T follicular helper cell (primary cell): ENCODE results near the gene PLPP2.
"Not testable (repeated sequence)": the region's sequence is repeated elsewhere in the genome, so short reads cannot be mapped to it uniquely, and the experiment has no call there.

Source experiments
- DNase-seq: peaks from one replicate; pipeline ENCODE4 v3.0.0-alpha.2; 2020; ENCODE audit warnings: low read depth

PLPP2 gene

GRCh38 chr19:271856-272255 lies 19.3 kb downstream of the PLPP2 start:
- DNase-seq = no peak

DNA sequence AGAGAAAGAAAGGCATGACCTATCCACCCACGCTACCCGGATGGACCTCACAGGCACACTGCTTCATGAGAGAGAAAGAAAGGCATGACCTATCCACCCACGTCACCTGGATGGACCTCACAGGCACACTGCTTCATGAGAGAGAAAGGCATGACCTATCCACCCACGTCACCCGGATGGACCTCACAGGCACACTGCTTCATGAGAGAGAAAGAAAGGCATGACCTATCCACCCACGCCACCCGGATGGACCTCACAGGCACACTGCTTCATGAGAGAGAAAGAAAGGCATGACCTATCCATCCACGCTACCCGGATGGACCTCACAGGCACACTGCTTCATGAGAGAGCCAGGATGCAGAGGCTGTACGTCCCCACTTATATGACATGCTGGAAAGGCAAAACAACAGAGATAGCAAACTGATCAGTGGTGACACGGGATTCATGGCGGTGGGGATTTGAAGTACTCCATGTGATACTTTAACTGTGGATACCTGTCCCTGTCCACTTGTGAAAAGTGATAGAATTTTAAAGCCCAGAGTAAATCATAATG lies 20.4 kb downstream of the PLPP2 start:
- not testable (repeated sequence) for DNase-seq

DNA sequence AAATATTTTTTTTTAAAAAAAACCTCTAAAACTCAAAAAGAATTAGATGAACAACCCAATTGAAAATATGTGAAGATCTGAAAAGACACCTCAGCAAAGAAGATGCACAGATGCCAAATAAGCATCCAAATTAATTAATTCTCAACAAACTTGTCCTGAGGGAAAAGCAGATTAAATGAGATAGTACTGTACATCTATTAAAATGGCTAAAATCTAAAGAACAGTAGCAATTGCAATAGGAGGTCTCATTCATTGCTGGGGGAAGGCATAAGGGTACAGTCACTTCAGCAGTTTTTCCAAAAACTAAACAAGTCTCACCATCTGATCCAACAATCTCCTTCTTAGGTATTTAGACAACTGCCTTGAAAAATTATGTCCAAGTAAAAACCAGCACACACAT lies 22.0 kb downstream of the PLPP2 start:
- no peak for DNase-seq

DNA sequence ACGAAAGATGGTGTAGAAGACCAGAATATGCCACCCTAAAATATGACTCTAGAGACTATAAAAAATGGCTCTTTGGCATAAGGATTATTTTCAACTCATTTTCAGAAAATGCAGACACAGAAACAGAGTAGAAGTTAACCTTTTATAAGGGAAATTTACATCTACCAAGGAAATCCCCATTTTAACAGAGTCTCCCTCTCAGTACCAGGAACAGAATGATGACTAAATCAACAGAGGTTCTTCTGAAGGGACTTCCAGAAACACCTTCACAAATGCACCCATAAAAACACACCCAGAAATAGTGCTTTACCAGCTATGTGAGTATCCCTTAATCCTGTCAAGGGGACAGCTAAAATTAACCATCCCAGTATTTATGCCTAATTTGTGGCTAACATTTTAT lies 29.1 kb downstream of the PLPP2 start:
- DNase-seq = no peak

- not testable (repeated sequence) for DNase-seq
These were observed 34.4 kb downstream of the PLPP2 start for GRCh38 chr19:256804-257203.

GRCh38 chr19:252421-253186 lies 38.6 kb downstream of the PLPP2 start:
- DNase-seq = not testable (repeated sequence)

- peak; percentile 6 for DNase-seq
These were observed 44.7 kb downstream of the PLPP2 start for GRCh38 chr19:246551-246950.

DNA sequence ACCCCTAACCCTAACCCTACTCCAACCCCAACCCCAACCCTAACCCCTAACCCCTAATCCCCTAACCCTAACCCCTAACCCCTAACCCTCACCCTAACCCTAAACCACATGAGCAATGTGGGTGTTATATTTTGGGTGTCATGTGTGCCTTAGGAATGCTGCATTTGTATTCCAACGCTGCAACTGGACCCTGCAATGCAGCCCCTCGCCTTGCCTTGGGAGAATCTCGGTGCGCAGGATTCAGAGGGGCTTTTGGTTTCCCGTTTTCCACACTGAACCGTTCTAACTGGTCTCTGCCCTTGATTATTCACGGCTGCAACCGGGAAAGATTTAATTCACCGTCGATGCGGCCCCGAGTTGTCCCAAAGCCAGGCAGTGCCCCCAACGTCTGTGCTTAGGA lies 45.3 kb downstream of the PLPP2 start:
- DNase-seq = not testable (repeated sequence)

- DNase-seq = no peak
These were observed 45.7 kb downstream of the PLPP2 start for GRCh38 chr19:245457-245856.
